ENCODE results near the gene BUD13. TPM values are rescaled to one million over a fixed set of nuclear protein-coding genes. Genes with fewer than 3 reads are reported as not detected.

The BUD13 gene
- total RNA-seq, 1 experiment from 2014 or later, result 22.9 TPM

- no peak overlapping the region for H3K4me3 ChIP-seq (replicated peaks in 1 of 2; ENCODE audit: low read depth in 1 of 2, low read length in 2 of 2)
- peaks cover 0 to 4% of the 10 kb centered on the region in 2 experiments; a peak in 1 of 4 replicates for H3K4me1 ChIP-seq (ENCODE audit: control insufficient read depth in 1 of 2, insufficient read depth in 2 of 2, low read length in 2 of 2)
- intact Hi-C loops (cut with micrococcal nuclease), result no loop called here
- no TSS peak for BruUV-seq (replicated peaks)
- ChIA-PET POLR2A (no interaction called here), CTCF (interaction anchor here (0.8 kb wide), 1 partner anchor 492 kb away, joined by 3 read pairs; no protein-coding TSS in a partner anchor), RAD21 (ENCODE audit: low non-redundant PET in 1 of 2, low total read pairs in 2 of 2, uncharacterized antibody in 2 of 2, unreplicated experiment in 2 of 2) (no interaction called here)
- H3K79me2 ChIP-seq (ENCODE audit: insufficient read depth, low read length), result no peaks in the 10 kb centered on the region
- H2AFZ ChIP-seq (ENCODE audit: low read depth, low read length, poor library complexity, severe bottlenecking), result no peak overlapping the region
- H3K9me2 ChIP-seq (ENCODE audit: insufficient read depth), result no peaks in the 10 kb centered on the region
- no peak for ATAC-seq
- H3K27me3 ChIP-seq (ENCODE audit: insufficient read depth, low read length), result no peaks in the 10 kb centered on the region
- H3K9ac ChIP-seq (ENCODE audit: low read length), result no peak overlapping the region
- DNase-seq (ENCODE audit: low read depth, low spot score), result no peak
- no peaks in the 10 kb centered on the region for H4K20me1 ChIP-seq (ENCODE audit: insufficient read depth)
- H3K9me3 ChIP-seq (ENCODE audit: control insufficient read depth in 1 of 2, insufficient read depth in 1 of 2, low read depth in 1 of 2, low read length in 2 of 2), result no peaks in the 10 kb centered on the region
- TF ChIP-seq EGR1 (IDR thresholded peaks at IDR 0.05; ENCODE audit: low read depth), result no peak
- no peaks in the 10 kb centered on the region for H3K36me3 ChIP-seq (ENCODE audit: control insufficient read depth in 1 of 2, insufficient read depth in 2 of 2, low read length in 2 of 2)
- H3K27ac ChIP-seq (ENCODE audit: low read depth, low read length), result no peak overlapping the region
- H3K4me2 ChIP-seq (ENCODE audit: low read length), result no peak overlapping the region
Observed at GRCh38 chr11:116729501-116730240, 43.1 kb downstream of the BUD13 start.

GRCh38 chr11:116727990-116728389 is 44.8 kb downstream of the BUD13 start:
- no TSS peak for BruUV-seq (replicated peaks)
- POLR2A ChIA-PET, result no interaction called here
- H3K27me3 ChIP-seq (ENCODE audit: insufficient read depth, low read length), result no peaks in the 10 kb centered on the region
- no peak overlapping the region for H2AFZ ChIP-seq (ENCODE audit: low read depth, low read length, poor library complexity, severe bottlenecking)
- DNase-seq (ENCODE audit: low read depth, low spot score) (no peak), ATAC-seq (no peak)
- H3K9ac ChIP-seq (ENCODE audit: low read length), result no peak overlapping the region
- H3K4me2 ChIP-seq (ENCODE audit: low read length), result no peak overlapping the region
- CTCF ChIA-PET, result no interaction called here
- no peaks in the 10 kb centered on the region for H3K36me3 ChIP-seq (ENCODE audit: control insufficient read depth in 1 of 2, insufficient read depth in 2 of 2, low read length in 2 of 2)
- peaks cover 0 to 4% of the 10 kb centered on the region in 2 experiments; a peak in 1 of 4 replicates for H3K4me1 ChIP-seq (ENCODE audit: control insufficient read depth in 1 of 2, insufficient read depth in 2 of 2, low read length in 2 of 2)
- no peak overlapping the region for H3K4me3 ChIP-seq (replicated peaks in 1 of 2; ENCODE audit: low read depth in 1 of 2, low read length in 2 of 2)
- intact Hi-C loops (cut with micrococcal nuclease), result no loop called here
- H4K20me1 ChIP-seq (ENCODE audit: insufficient read depth), result no peaks in the 10 kb centered on the region
- H3K79me2 ChIP-seq (ENCODE audit: insufficient read depth, low read length), result no peaks in the 10 kb centered on the region
- no peak overlapping the region for H3K27ac ChIP-seq (ENCODE audit: low read depth, low read length)
- RAD21 ChIA-PET (ENCODE audit: low non-redundant PET in 1 of 2, low total read pairs in 2 of 2, uncharacterized antibody in 2 of 2, unreplicated experiment in 2 of 2), result no interaction called here
- no peaks in the 10 kb centered on the region for H3K9me2 ChIP-seq (ENCODE audit: insufficient read depth)
- H3K9me3 ChIP-seq (ENCODE audit: control insufficient read depth in 1 of 2, insufficient read depth in 1 of 2, low read depth in 1 of 2, low read length in 2 of 2), result no peaks in the 10 kb centered on the region
- TF ChIP-seq JUND (IDR thresholded peaks at IDR 0.05), result no peak
- TF ChIP-seq EGR1 (IDR thresholded peaks at IDR 0.05; ENCODE audit: low read depth), result no peak
- no peak for TF ChIP-seq REST (IDR thresholded peaks at IDR 0.05; ENCODE audit: low read depth)
- no peak for TF ChIP-seq ZNF274 (IDR thresholded peaks at IDR 0.05; ENCODE audit: low read depth, low read length)
- TF ChIP-seq CTCF (IDR thresholded peaks at IDR 0.05 in 2 of 3, conservative IDR thresholded peaks at IDR 0.05 in 1 of 3; ENCODE audit: borderline replicate concordance in 1 of 3, insufficient read depth in 1 of 3, low read depth in 2 of 3, low read length in 2 of 3), result no peak
- no peak for TF ChIP-seq CEBPB (IDR thresholded peaks at IDR 0.05; ENCODE audit: low read depth)
- no peak for TF ChIP-seq EZH2phosphoT487 (IDR thresholded peaks at IDR 0.05; ENCODE audit: borderline replicate concordance)
- no peak for TF ChIP-seq ELF1 (IDR thresholded peaks at IDR 0.05; ENCODE audit: borderline replicate concordance, low read depth)
- no peak for TF ChIP-seq CBX3 (IDR thresholded peaks at IDR 0.05; ENCODE audit: low read depth)
- no peak for TF ChIP-seq TCF7L2 (IDR thresholded peaks at IDR 0.05; ENCODE audit: borderline replicate concordance, extremely low read depth, insufficient read depth, insufficient read length)
- TF ChIP-seq ATF3 (IDR thresholded peaks at IDR 0.05), result no peak

Data from HCT116 (cell line).